SU-DHL-6 (cell line): Measurements from ENCODE around the gene CCDC126.

Experiments
- H2AFZ ChIP-seq: fragments of 200-600 bp; sonication (generic); 2 replicates; pipeline ENCODE4 v1.6.1; 2014; ENCODE audit warnings: low read depth, mild to moderate bottlenecking, moderate library complexity, mixed read lengths, antibody characterized with exemption, low read length; ENCODE audit not compliant: severe bottlenecking
- H3F3A ChIP-seq: fragments of 200-600 bp; shearing (Covaris generic); 2 replicates; pipeline ENCODE4 v1.6.0; 2016; ENCODE audit warnings: antibody characterized with exemption, mild to moderate bottlenecking; ENCODE audit not compliant: insufficient read depth
- H3K27ac ChIP-seq: fragments of 200-600 bp; sonication (generic); 2 replicates; pipeline ENCODE4 v1.5.1; 2016; ENCODE audit warnings: low read depth, mild to moderate bottlenecking, low read length, moderate library complexity, mixed read lengths
- H3K27me3 ChIP-seq: fragments of 200-600 bp; sonication (generic), shearing (Covaris generic); 2 replicates; pipeline ENCODE4 v1.6.0; 2014; ENCODE audit warnings: mild to moderate bottlenecking, low read length
- H3K36me3 ChIP-seq: fragments of 200-600 bp; sonication (generic); 2 replicates; pipeline ENCODE4 v1.6.1; 2014; ENCODE audit warnings: mild to moderate bottlenecking, low read length, mixed read lengths
- H3K4me2 ChIP-seq: fragments of 300-600, 200-600 bp; shearing (Covaris generic), sonication (generic); 2 replicates; pipeline ENCODE4 v1.6.0; 2014; ENCODE audit warnings: low read length, low read depth, mild to moderate bottlenecking; ENCODE audit not compliant: poor library complexity, severe bottlenecking
- H3K4me3 ChIP-seq: fragments of 200-600 bp; sonication (generic); 2 replicates; pipeline ENCODE4 v1.5.1; 2014; ENCODE audit warnings: antibody characterized with exemption, low read length, mild to moderate bottlenecking, mixed read lengths; ENCODE audit not compliant: insufficient read depth, poor library complexity, severe bottlenecking
- H3K79me2 ChIP-seq: fragments of 200-600 bp; sonication (generic); 2 replicates; pipeline ENCODE4 v1.6.1; 2014; ENCODE audit warnings: mild to moderate bottlenecking, low read length, moderate library complexity; ENCODE audit not compliant: insufficient read depth
- H3K9ac ChIP-seq: fragments of 200-600 bp; sonication (generic); 2 replicates; pipeline ENCODE4 v1.7.0; 2014; ENCODE audit warnings: mild to moderate bottlenecking, low read length
- H3K9me2 ChIP-seq: fragments of 200-600 bp; sonication (generic); replicated peaks from 2 replicates; pipeline ENCODE4 v1.6.1; 2014; ENCODE audit warnings: low read length; ENCODE audit not compliant: insufficient read depth
- H3K9me3 ChIP-seq: fragments of 200-600 bp; sonication (generic); 2 replicates; pipeline ENCODE4 v1.6.1; 2014; ENCODE audit warnings: low read length, mixed read lengths; ENCODE audit not compliant: insufficient read depth
- H4K20me1 ChIP-seq: fragments of 200-600 bp; sonication (generic); 2 replicates; pipeline ENCODE4 v1.6.1; 2014; ENCODE audit warnings: low read depth, mild to moderate bottlenecking, antibody characterized with exemption, low read length, moderate library complexity, mixed read lengths
- EZH2phosphoT487 ChIP-seq: fragments of 200-600 bp; sonication (generic), shearing (Covaris generic); conservative IDR thresholded peaks from 2 replicates; pipeline ENCODE4 v1.6.1; 2018; ENCODE audit warnings: mild to moderate bottlenecking, antibody characterized with exemption, low read length, moderate library complexity, mixed read lengths
- TF ChIP-seq, protein P1 (sequence below): fragments of 200-600 bp; sonication (generic); IDR thresholded peaks from one replicate; pipeline ENCODE4 v1.5.1; 2017; ENCODE audit warnings: antibody characterized with exemption, mild to moderate bottlenecking, low read length, moderate library complexity; ENCODE audit not compliant: insufficient read depth, poor library complexity, severe bottlenecking

Gene CCDC126

GRCh38 chr7:23598296-23598695 is 1.1 kb downstream of the CCDC126 start:
- no peaks in the 10 kb centered on the region for H3K79me2 ChIP-seq
- H2AFZ ChIP-seq = peak overlapping the region; percentile 95
- TF ChIP-seq, protein P1, sequence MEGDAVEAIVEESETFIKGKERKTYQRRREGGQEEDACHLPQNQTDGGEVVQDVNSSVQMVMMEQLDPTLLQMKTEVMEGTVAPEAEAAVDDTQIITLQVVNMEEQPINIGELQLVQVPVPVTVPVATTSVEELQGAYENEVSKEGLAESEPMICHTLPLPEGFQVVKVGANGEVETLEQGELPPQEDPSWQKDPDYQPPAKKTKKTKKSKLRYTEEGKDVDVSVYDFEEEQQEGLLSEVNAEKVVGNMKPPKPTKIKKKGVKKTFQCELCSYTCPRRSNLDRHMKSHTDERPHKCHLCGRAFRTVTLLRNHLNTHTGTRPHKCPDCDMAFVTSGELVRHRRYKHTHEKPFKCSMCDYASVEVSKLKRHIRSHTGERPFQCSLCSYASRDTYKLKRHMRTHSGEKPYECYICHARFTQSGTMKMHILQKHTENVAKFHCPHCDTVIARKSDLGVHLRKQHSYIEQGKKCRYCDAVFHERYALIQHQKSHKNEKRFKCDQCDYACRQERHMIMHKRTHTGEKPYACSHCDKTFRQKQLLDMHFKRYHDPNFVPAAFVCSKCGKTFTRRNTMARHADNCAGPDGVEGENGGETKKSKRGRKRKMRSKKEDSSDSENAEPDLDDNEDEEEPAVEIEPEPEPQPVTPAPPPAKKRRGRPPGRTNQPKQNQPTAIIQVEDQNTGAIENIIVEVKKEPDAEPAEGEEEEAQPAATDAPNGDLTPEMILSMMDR = no peak
- no peak for TF ChIP-seq EZH2phosphoT487

DNA sequence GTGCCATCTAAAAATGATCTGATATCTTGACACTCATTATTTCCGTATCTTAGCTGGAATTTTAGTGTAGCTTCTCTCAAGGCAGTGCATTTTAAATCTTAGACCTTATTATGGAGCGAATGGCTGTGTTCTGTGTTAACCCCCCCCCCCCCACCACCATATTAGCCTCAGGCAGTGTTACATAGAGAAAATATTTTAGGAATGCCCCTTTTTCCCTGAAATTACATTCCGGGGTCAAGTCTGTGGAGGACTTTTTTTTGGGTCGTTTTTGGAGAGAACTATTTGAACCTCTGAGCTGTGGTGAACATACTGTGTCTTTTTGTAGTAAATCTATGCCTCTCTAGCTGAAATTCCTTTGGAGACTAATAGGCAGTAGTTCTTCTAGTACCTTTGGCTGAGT is 3.1 kb downstream of the CCDC126 start:
- Histone ChIP-seq H3K79me2 (no peaks in the 10 kb centered on the region), H3K9ac (no peak overlapping the region), H3F3A (peaks cover 5% of the 10 kb centered on the region; the same call in 1 of the 2 replicates), H3K4me3 (no peak overlapping the region), H3K4me2 (no peak overlapping the region), H3K9me2 (no peaks in the 10 kb centered on the region), H3K36me3 (no peaks in the 10 kb centered on the region), H4K20me1 (no peaks in the 10 kb centered on the region), H3K27ac (no peak overlapping the region), H3K27me3 (no peaks in the 10 kb centered on the region), H3K9me3 (no peaks in the 10 kb centered on the region), H2AFZ (no peak overlapping the region)
- TF ChIP-seq, protein P1 = no peak
- no peak for TF ChIP-seq EZH2phosphoT487

More at GRCh38 chr7:23598296-23598695, 1.1 kb downstream of the CCDC126 start:
- Histone ChIP-seq H3F3A (peaks cover 5% of the 10 kb centered on the region; the same call in 1 of the 2 replicates), H4K20me1 (no peaks in the 10 kb centered on the region), H3K4me3 (peak overlapping the region; percentile 68), H3K27me3 (no peaks in the 10 kb centered on the region), H3K36me3 (no peaks in the 10 kb centered on the region), H3K9ac (peak overlapping the region; percentile 67), H3K27ac (no peak overlapping the region), H3K4me2 (peak overlapping the region; percentile 61), H3K9me3 (no peaks in the 10 kb centered on the region), H3K9me2 (no peaks in the 10 kb centered on the region)

GRCh38 chr7:23603632-23604295 is 6.6 kb downstream of the CCDC126 start:
- no peaks in the 10 kb centered on the region for H3K36me3 ChIP-seq
- no peak overlapping the region for H3K4me2 ChIP-seq
- H3K27me3 ChIP-seq = no peaks in the 10 kb centered on the region
- no peak overlapping the region for H3K27ac ChIP-seq
- H2AFZ ChIP-seq = no peak overlapping the region
- H3F3A ChIP-seq = peaks cover 1% of the 10 kb centered on the region; the same call in 1 of the 2 replicates
- no peak overlapping the region for H3K4me3 ChIP-seq
- H3K79me2 ChIP-seq = no peaks in the 10 kb centered on the region
- H3K9ac ChIP-seq = no peak overlapping the region
- no peak for TF ChIP-seq EZH2phosphoT487
- TF ChIP-seq, protein P1 = no peak
- H3K9me2 ChIP-seq = no peaks in the 10 kb centered on the region
- H3K9me3 ChIP-seq = no peaks in the 10 kb centered on the region
- no peaks in the 10 kb centered on the region for H4K20me1 ChIP-seq
